Activated CD4-positive, CD25-positive, alpha-beta regulatory T cell treated with anti-CD3 and anti-CD28 coated beads, Interleukin-2, amount 50 U/mL, for 72 hours (primary cell): ENCODE data around the gene UBE2E3.

Experiments used
- DNase-seq: peaks from one replicate; pipeline ENCODE4 v3.0.0; 2021

Gene UBE2E3

DNA sequence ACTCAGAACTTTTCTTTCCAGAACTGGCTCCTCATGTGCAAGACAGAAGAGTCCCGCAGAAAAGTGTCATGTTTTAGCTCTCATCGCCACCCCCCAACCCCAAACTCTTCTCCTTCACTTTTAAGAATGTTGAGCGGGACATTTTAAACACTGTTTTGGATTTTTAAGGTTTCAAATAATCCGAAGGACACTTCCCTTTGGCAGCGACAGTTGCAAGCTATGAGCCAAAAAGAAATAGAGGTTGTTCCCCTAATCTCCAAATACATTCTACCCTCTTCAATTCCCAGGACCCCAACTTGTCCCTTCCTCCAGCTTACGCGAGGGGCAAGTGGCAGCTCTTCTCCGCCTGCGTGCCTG is 678 bp upstream of the UBE2E3 start:
- no peak for DNase-seq

DNA sequence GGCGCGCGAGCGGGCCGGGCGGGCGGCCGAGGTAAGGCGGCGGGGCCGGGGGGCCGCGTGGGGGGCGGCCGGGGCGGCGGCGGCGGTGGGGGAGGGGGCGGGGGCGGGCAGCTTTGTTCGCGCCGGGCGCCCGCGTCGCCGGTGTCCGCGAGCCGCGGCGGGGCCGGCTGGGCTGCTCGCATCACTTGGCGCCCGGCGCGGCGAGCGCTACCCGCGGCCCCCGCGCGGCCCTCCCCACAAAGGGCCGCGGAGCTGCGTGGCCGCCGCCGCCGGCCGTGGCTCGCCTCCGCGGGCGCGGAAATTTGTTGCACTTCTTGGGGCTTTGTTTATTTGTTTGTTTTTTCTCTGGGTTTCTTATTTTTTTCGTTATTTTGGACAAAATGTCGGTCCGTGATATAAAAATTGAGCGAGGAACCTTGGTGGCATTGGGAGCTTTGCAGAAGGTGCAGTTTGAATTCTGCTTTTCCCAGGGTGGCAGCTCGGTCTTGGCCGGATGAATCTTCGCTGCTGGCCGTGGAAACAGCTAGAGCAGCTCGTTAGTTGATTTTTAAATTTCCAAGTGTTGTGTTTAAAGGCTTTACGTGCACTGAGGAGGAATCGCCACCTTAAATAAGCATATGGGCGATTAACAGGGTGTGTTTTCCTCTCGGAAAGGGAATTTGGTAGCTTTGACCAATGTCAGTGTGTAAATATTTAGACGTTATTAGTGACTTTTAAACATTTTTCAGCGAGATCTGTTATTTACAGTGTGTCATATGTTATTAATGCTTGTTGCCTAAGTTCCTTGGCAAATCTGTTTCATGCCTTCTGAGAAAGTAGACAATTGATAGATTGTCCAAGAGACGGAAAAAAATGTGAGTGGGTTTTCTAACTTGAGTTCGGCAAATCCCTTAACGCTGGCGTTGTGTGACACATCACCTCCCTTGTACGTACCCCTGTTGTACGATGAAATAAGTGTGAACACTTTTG is 822 bp downstream of the UBE2E3 start:
- DNase-seq: peak; percentile 39

GRCh38 chr2:180983468-180984242 is 3.2 kb downstream of the UBE2E3 start:
- DNase-seq: no peak

DNA sequence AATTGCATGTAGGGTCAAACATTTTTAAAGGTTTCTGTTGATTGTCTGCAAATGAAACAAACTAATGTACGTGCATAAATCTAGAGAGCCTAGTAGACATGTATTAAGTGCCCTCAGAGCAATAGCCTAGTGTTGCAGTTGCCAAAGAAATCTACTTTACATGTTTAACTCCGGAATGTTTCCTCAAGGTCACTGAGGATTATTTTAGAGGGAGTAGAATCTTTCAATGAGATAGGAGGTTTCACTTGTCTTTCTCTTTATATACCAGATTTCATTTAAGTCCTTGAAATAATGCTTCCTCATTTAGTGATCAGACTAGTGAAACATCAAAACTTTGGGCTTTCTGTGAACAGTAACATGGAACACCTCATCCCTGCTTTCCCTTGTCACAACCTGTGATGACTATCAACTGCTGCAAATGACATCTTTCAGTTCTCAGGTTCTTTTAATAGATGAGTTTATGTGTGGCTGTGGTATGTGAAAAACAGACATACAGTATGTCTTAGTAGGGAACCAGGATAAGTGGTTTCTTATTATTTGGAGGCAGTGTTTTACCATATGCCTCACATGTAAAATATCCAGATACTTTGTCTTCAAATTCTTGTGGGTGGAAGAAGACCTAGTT is 5.5 kb downstream of the UBE2E3 start:
- no peak for DNase-seq

- DNase-seq: no peak
Observed at GRCh38 chr2:180987146-180987545, 6.7 kb downstream of the UBE2E3 start.

GRCh38 chr2:180990337-180990736 is 9.9 kb downstream of the UBE2E3 start:
- no peak for DNase-seq

DNA sequence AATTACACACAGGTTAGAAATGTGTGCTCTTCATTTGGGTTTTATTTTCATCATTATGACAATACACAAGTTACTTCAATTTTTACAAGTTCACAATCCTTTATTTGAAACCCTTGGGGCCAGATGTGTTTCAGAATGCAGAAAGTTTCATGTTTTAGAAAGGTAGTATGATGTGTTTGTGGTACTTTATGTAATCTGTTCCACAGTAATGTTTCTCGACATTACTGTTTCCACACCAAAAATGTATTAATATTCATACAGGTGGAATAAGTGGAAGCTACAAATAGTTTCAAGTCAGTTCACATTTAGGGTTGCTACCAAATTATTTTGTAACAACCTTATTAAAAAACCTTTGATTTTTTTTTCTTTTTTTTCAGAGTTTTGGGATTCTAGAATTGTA is 10.4 kb downstream of the UBE2E3 start:
- DNase-seq: no peak

- DNase-seq: no peak
Observed at GRCh38 chr2:180991361-180991760, 11.0 kb downstream of the UBE2E3 start.

DNA sequence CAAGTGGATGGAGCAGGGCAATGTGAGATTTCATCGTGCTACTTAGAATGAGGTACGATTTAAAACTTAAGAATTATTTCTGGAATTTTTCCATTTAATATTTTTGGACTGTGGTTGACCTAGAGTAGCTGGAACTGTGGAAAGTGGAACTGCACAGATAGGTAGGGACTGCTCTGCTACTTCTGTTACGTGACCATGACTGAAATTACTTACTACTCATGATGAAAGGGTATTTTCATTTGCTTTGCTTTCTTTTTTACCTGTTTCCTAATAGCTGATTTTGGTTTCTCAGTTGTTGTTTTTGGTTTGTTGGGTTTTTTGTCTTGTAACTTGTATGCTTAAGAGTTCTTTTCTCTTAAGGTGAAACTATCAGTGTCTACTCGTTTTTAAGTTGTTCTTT is 11.4 kb downstream of the UBE2E3 start:
- DNase-seq: no peak

DNA sequence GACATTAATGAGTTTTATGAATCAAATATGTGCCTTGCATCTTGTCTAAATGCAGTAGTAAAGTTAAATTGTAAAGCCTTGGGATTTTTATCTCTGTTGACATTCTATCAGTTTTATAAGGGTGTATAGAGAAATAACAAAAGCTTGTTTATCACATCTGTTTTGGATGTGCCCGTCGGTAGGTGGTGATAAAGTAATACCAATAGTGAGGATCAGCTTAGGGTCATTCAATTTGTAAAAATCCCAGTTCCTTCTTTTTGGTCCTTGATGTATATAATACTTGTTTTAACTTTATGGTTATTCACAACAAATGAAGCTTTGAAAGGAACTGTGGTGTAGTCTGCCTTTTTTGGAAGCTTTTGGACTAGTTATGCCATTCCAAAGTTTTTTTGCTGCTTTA is 12.6 kb downstream of the UBE2E3 start:
- no peak for DNase-seq

DNA sequence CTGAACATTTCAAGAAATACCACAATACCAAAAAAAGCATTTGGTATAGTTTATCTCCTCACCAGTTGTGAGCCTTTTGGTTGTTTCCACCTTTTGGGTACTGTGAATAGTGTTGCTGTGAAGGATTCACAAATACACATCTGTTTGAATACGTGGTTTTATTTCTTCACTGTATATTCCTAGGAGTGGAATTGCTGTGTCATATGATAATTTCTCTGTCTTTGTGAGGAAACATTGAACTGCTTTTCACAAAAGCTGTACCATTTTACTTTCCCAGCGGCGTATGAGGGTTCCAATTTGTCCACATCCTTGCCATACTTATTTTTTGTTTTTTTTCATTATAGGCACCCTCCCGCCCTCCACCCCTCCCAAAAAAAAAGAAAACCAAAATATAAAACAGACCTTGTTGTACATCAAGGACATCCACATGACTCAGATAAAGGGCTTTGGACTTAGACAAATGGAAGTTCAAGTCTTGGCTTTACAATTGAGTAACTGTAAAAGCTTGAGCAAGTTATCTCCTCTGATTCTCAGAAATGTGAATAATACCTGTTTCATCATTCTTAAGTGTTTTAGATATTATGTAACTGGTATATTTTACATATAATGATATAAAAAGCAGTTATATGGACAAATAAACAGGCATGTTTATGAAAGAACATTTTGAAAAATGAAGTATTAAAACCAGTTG is 19.0 kb downstream of the UBE2E3 start:
- no peak for DNase-seq

DNA sequence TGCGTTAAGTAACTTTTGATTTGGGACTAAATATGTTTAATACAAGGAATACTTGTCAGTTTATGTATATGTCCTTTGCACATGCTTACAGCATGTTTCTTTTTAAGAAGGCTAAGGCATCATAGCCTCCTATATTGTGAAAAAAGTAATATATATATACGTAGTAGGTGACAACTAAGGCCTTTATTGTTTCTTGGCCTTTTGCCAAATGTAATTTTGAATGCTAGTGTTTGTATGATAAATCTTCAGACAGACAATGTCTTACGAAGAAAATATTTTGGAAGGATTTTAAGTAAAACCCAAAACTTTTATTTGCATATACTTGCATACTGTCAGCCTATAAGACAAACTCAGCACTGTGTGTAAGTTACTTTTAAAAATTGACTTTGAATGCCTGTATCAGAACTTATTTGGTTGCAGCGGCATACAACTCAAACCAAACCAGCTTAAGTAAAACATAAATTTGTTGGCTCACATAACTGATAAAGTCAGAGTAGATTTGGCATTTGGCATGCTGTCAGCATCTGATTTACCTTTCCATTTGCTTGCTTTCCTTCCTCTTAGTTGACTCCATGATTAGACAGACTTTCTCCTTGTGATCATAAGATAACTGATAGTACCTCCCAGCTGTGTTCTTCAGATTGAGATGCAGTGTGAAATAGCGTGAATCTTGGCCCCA is 24.4 kb downstream of the UBE2E3 start:
- no peak for DNase-seq

DNA sequence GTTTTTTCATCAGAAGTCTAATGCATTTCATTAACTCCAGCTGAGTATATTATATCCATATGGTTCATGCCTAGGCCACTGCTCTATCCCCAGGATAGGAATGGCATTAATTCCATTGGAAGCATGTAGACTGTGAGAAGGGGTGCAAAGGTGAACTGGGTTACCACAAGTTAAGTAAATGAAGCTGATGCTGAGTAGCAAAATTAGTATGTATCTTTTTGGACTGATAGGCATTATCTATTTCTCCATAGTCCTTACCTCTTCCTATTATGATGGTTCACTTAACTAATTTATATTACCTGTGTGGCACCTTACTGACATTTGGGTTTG is 24.9 kb downstream of the UBE2E3 start:
- no peak for DNase-seq

DNA sequence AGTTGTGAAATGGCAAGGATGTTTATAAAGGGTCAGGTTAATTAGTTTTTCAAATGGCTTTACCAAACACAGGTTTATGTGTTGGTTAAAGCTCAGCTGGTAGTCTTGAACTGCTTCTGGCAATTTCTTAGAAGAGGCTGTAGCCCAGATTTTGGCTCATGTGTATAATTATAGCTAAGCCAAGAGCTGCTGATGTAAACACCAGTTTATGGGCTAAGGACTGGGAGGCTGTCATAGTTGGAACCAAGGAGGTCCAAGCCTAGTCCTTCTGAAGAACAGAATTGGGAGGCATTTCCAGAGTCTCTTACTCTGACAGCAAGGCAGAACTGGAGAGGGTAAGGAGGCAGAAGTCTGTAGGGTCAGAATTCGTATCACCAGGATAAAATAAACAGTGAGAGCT is 25.4 kb downstream of the UBE2E3 start:
- DNase-seq: no peak

DNA sequence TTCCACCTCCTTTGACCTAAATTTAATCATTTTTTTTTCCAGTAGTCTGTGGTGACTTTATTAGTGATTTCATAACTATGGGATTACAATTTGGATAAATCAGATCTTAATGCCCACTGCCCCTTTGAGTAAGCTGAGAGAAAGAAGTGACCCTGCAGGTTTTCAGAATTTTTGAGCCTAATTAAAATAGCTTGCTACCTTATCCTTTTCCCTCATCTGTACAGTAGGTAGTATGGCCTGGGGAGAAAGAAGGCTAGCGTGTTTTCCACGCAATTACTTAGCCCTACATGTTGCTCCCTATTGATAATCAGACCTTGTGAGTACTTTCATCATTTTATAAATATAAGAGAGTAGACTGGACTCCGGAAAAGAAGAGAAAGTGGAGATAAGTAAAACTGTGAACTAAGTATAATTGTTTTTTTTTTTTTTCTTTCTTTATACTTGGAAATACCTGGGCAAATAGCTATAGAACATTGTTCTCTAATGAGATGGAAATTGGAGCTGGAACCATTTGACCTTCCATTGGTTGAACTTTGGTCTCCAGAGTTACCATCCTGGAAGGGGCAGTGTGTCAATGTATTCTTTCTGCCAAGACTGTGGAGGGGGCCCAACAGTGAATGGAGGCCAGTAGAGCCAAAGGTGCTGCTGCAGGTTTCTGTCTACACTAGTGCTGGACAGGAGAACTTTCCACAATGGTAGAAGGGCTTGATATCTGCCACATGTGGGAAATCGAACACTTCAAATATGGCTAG is 26.9 kb downstream of the UBE2E3 start:
- no peak for DNase-seq

- no peak for DNase-seq
Observed at GRCh38 chr2:181008407-181008806, 28.0 kb downstream of the UBE2E3 start.

DNA sequence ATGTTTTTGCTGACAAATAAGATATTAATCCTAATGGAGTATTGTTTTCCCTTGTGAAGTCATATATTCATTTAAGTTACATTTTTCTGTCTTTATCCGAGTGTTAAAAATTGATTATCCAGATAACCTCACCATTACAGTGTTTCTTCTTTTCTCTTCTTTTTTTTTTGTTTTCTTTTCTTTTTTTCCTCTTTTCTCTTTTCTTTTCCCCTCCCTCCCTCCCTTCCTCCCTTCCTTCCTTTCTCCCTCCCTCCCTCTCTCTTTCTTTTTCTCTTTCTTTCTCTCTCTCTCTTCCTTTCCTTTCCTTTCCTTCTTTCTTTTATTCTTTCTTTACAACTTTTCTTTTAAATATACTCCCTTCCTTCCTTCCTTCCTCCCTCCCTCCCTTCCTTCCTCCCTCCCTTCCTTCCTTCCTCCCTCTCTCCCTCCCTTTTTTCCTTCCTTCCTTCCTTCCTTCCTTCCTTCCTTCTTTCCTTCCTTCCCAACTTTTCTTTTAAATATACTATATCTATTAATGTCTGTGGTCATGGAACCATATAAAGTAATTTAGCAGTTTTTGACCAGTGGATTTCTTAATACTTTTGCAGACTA is 40.9 kb downstream of the UBE2E3 start:
- DNase-seq: no peak

DNA sequence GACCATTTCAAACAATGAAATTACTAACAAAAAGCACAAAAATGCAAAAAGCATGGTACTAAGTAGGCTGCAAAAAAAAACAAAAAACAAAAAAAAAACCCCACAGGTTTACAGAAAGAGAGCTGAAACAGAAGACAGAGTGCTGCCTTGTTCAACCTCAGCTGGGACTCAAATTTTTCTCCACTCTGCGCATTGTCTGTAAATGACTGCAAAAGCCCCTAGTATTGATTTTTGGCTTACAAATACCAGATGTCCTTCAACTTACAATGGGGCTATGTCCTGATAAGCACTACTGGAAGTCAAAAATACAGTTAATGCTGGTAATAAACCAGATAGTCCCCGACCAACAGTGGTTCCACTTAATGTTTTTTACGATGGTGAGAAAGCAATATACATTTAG is 42.2 kb downstream of the UBE2E3 start:
- no peak for DNase-seq

GRCh38 chr2:181025004-181025403 is 44.6 kb downstream of the UBE2E3 start:
- DNase-seq: no peak

GRCh38 chr2:181036445-181036844 is 56.0 kb downstream of the UBE2E3 start:
- DNase-seq: no peak

GRCh38 chr2:181036848-181037603 is 56.6 kb downstream of the UBE2E3 start:
- DNase-seq: no peak
